Ishikawa (cell line): ENCODE data around the gene FKBP2.

Experiments used
- CEBPB ChIP-seq: IDR thresholded peaks from 2 replicates; pipeline ENCODE4 v1.6.1; 2012
- CREB1 ChIP-seq: IDR thresholded peaks from 2 replicates; pipeline ENCODE4 v1.6.1; 2012; ENCODE audit warnings: low read depth
- EGR1 ChIP-seq: IDR thresholded peaks from 2 replicates; pipeline ENCODE4 v1.6.1; 2012
- EP300 ChIP-seq: IDR thresholded peaks from 2 replicates; pipeline ENCODE4 v1.6.1; 2012; ENCODE audit warnings: borderline replicate concordance
- FOXM1 ChIP-seq: IDR thresholded peaks from 2 replicates; pipeline ENCODE4 v1.6.1; 2012; ENCODE audit warnings: low read depth, borderline replicate concordance
- NFIC ChIP-seq: IDR thresholded peaks from 2 replicates; pipeline ENCODE4 v1.6.1; 2012
- RAD21 ChIP-seq: IDR thresholded peaks from 2 replicates; pipeline ENCODE4 v1.6.1; 2012; ENCODE audit warnings: low read depth
- REST ChIP-seq: IDR thresholded peaks from 2 replicates; pipeline ENCODE4 v1.6.1; 2012; ENCODE audit warnings: low read depth, mild to moderate bottlenecking
- TAF1 ChIP-seq: IDR thresholded peaks from 2 replicates; pipeline ENCODE4 v1.6.1; 2012; ENCODE audit warnings: low read depth, mild to moderate bottlenecking
- TCF12 ChIP-seq: IDR thresholded peaks from 2 replicates; pipeline ENCODE4 v1.6.1; 2012; ENCODE audit warnings: low read depth
- TEAD4 ChIP-seq: IDR thresholded peaks from 2 replicates; pipeline ENCODE4 v1.6.1; 2012
- USF1 ChIP-seq: IDR thresholded peaks from 2 replicates; pipeline ENCODE4 v1.6.1; 2012
- YY1 ChIP-seq: IDR thresholded peaks from 2 replicates; pipeline ENCODE4 v1.6.1; 2012; ENCODE audit warnings: low read depth
- ZBTB7A ChIP-seq: IDR thresholded peaks from 2 replicates; pipeline ENCODE4 v1.6.1; 2012; ENCODE audit warnings: low read depth
- TF ChIP-seq, protein P1 (sequence below): IDR thresholded peaks from 2 replicates; pipeline ENCODE4 v1.6.1; 2012

The FKBP2 gene

DNA sequence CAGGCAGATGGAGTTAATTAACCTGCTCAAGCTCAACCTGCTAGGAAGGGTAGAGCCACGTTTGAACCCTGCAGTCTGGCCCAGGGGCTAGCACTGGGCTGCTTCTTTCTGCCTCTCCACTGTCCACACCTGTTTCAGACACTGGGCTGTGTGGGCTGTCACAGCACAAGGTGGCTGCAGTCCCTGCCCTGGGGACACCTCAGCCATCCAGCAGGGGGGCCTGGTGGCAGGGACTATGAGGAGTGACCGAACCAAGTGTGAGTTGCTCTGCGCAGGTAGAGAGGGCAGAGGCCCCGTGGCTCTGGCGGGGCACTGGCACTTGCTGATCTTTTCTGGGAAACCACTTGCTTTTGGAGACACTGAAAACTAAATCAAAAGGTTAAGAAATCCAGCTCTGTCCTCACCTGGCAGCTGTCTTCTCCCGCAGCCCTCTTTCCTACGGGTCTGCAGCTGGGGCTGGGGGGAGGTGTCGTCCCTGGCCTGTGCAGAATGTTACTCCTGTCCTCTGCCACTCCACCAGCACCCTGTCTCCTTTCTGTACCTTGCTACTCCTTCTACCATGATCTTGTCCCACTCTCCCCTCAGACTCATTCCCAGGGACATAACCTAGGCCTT is 37.8 kb downstream of the FKBP2 start:
- TF ChIP-seq ZBTB7A (no peak), YY1 (no peak), NFIC (no peak), REST (no peak), FOXM1 (no peak), USF1 (no peak), CREB1 (no peak), TCF12 (no peak)
- TF ChIP-seq, protein P1, sequence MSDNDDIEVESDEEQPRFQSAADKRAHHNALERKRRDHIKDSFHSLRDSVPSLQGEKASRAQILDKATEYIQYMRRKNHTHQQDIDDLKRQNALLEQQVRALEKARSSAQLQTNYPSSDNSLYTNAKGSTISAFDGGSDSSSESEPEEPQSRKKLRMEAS = no peak

DNA sequence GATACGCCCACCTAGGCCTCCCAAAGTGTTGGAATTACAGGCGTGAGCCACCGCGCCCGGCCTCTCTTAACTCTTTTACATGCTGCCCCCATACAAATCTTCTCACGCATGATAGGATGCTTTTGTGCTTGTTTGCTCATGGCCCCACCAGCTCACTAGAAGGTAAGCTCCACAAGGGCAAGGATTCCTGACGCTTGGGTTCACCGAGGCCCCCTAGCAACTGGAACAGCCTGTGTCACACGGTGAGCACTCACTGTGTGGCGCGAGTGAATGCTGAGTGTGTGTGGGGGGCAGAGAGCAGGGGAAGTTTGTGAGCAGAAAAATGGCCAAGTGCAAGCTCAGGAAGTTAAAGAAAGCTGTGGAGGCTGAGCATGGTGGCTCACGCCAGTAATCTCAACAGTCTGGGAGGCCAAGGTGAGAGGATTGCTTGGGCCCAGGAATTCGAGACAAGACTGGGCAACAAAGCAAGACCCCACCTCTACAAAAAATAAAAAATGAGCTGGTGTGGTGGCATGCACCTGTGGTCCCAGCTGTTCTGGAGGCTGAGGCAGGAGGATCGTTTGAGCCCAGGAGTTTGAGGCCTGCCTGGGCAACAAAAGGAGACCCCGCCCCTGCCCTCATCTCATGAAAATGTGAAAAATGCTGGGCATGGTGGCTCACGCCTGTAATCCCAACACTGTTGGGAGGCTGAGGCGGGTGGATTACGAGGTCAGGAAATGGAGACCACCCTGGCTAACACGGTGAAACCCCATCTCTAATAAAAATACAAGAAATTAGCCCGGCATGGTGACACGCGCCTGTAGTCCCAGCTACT is 41.3 kb downstream of the FKBP2 start:
- TF ChIP-seq TCF12 (no peak), ZBTB7A (no peak), RAD21 (no peak), CEBPB (no peak), USF1 (no peak), CREB1 (no peak), EGR1 (no peak), TAF1 (no peak), EP300 (no peak), FOXM1 (no peak), NFIC (no peak), REST (no peak), TEAD4 (no peak), YY1 (no peak)
- TF ChIP-seq, protein P1 = no peak

GRCh38 chr11:64283092-64283491 is 42.2 kb downstream of the FKBP2 start:
- TF ChIP-seq TCF12 (no peak), TEAD4 (no peak), REST (no peak), CEBPB (no peak), EP300 (no peak), RAD21 (no peak), YY1 (no peak), ZBTB7A (no peak)

GRCh38 chr11:64284048-64284961 is 43.4 kb downstream of the FKBP2 start, which contains the start of gene BAD:
Gene BAD, minus strand, starts transcription at chr11:64284665. Its CDS starts 297 bp downstream, at chr11:64284368.
- no peak for TF ChIP-seq REST
- TF ChIP-seq, protein P1 = peak; percentile 26; the same call in 1 of the 2 replicates
- peak; percentile 82 for TF ChIP-seq CREB1
- peak; percentile 52; the same call in 1 of the 2 replicates for TF ChIP-seq TAF1
- TF ChIP-seq ZBTB7A = peak; percentile 11
